Gastrocnemius medialis (tissue), 4 donors: ENCODE results near the gene FKBP1A. TPM values are rescaled to one million over a fixed set of nuclear protein-coding genes. Genes with fewer than 3 reads are reported as not detected.
A peak's percentile ranks its signal among the peaks of the same experiment; 100 is the strongest.

Experiments used
- ATAC-seq, 2 donors: fragments of 150-250 bp; one replicate each; pipeline ENCODE4 v1.9.1; 2016
- DNase-seq, 2 donors: peaks; one replicate each; pipeline ENCODE4 v3.0.0-alpha.2; 2019
- H3K27ac ChIP-seq, 4 donors: fragments of 200-600 bp; sonication (generic); 1 replicate in 1 of 4; 2 replicates in 3 of 4; pipeline ENCODE4 v1.5.1; 2016 to 2018; ENCODE audit warnings: mild to moderate bottlenecking in 2 of 4, moderate library complexity in 1 of 4
- H3K27me3 ChIP-seq, 3 donors: fragments of 200-600 bp; sonication (generic) in 2 of 3; 1 replicate in 1 of 3; 2 replicates in 2 of 3; pipeline versions ENCODE4 v1.5.1 to v1.6.0; 2016 to 2019; ENCODE audit warnings: mild to moderate bottlenecking in 1 of 3, moderate library complexity in 1 of 3
- H3K36me3 ChIP-seq, 2 donors: fragments of 200-600 bp; sonication (generic) in 1 of 2; one replicate each; pipeline ENCODE4 v1.5.1; 2017 to 2018
- H3K4me1 ChIP-seq, 2 donors: fragments of 200-600 bp; sonication (generic) in 1 of 2; one replicate each; pipeline ENCODE4 v1.5.1; 2016 to 2017; ENCODE audit warnings: mild to moderate bottlenecking in 2 of 2
- H3K4me3 ChIP-seq, 4 donors: fragments of 200-600 bp; sonication (generic) in 3 of 4; 1 replicate in 1 of 4; 2 replicates in 3 of 4; pipeline ENCODE4 v1.5.1; 2016 to 2019; ENCODE audit warnings: mild to moderate bottlenecking in 2 of 4
- H3K9me3 ChIP-seq, 3 donors: fragments of 200-600 bp; sonication (generic) in 2 of 3; 1 replicate in 1 of 3; 2 replicates in 2 of 3; pipeline ENCODE4 v1.5.1; 2016 to 2019
- CTCF ChIP-seq, 5 experiments: fragments of 450-650 bp in 3 of 5; fragments of 200-600 bp in 2 of 5; sonication (generic) in 2 of 5; IDR thresholded peaks in 4 of 5; conservative IDR thresholded peaks in 1 of 5; 1 replicate in 4 of 5; 2 replicates in 1 of 5; pipeline ENCODE4 v1.5.1; 2016 to 2019; ENCODE audit warnings: antibody characterized with exemption in 5 of 5, mild to moderate bottlenecking in 3 of 5, moderate library complexity in 3 of 5
- POLR2A ChIP-seq, 2 donors: fragments of 450-650 bp; IDR thresholded peaks; one replicate each; pipeline ENCODE4 v1.6.1; 2017; ENCODE audit warnings: antibody characterized with exemption in 2 of 2, mild to moderate bottlenecking in 2 of 2, moderate library complexity in 2 of 2
- in situ Hi-C, 4 donors: fragments of 200-750 bp; cut with MboI; loops; one replicate each; pipeline versions ENCODE4 v1.15.0 to v1.8.0; 2017; ENCODE audit warnings: low sequenced_read_pairs in 4 of 4
- intact Hi-C: fragments of 100-400 bp; cut with DNase I; formaldehyde crosslinking; loops from one replicate; pipeline ENCODE4 v1.15.1; 2023; ENCODE audit warnings: low total_unique reads
- total RNA-seq, 4 donors: library from RNA; depleted of rRNA; stranded (reverse); fragments of >200 nt; gene quantifications; one replicate each; pipeline versions ENCODE4 v1.1.0 to v1.2.3, GENCODE V29; 2016

Gene FKBP1A
- total RNA-seq, 4 donors from 2014 or later = 27.7 to 89.4 (median 52.5) TPM

GRCh38 chr20:1438361-1438760, 45.5 kb upstream of the FKBP1A start:
- ATAC-seq (no peak), DNase-seq (no peak)
- TF ChIP-seq CTCF (IDR thresholded peaks at IDR 0.05 in 4 of 5, conservative IDR thresholded peaks at IDR 0.05 in 1 of 5) = no peak
- no peak for TF ChIP-seq POLR2A (IDR thresholded peaks at IDR 0.05)
- peaks cover 0 to 46% of the 10 kb centered on the region in 2 donors for H3K36me3 ChIP-seq
- no peaks in the 10 kb centered on the region for H3K9me3 ChIP-seq
- no peak overlapping the region for H3K27ac ChIP-seq
- in situ Hi-C loops (loop anchor here (5.0 to 10.0 kb wide), 3 partner anchors 121 to 126 kb away; no protein-coding TSS in a partner anchor), intact Hi-C loops (no loop called here)
- no peaks in the 10 kb centered on the region for H3K27me3 ChIP-seq
- peaks cover 0 to 3% of the 10 kb centered on the region in 2 donors for H3K4me1 ChIP-seq
- H3K4me3 ChIP-seq = no peak overlapping the region

- intact Hi-C loops (loop anchor here (1.0 kb wide), 1 partner anchor 124 kb away; no protein-coding TSS in a partner anchor), in situ Hi-C loops (loop anchor here (5.0 to 10.0 kb wide), 3 partner anchors 120 to 125 kb away; no protein-coding TSS in a partner anchor)
- Histone ChIP-seq H3K4me1 (peaks cover 0 to 3% of the 10 kb centered on the region in 2 donors), H3K27me3 (no peaks in the 10 kb centered on the region), H3K27ac (no peak overlapping the region), H3K36me3 (peaks cover 0 to 36% of the 10 kb centered on the region in 2 donors), H3K4me3 (no peak overlapping the region), H3K9me3 (no peaks in the 10 kb centered on the region)
- TF ChIP-seq CTCF (IDR thresholded peaks at IDR 0.05 in 4 of 5, conservative IDR thresholded peaks at IDR 0.05 in 1 of 5) = peak; percentile 75 to 86 (median 81)
- TF ChIP-seq POLR2A (IDR thresholded peaks at IDR 0.05) = no peak
- ATAC-seq (peak; percentile 69 to 74), DNase-seq (peak; percentile 41 to 59)
Measured at GRCh38 chr20:1437235-1437904, 44.5 kb upstream of the FKBP1A start.

- in situ Hi-C loops = loop anchor here (5.0 to 10.0 kb wide), 3 partner anchors 119 to 124 kb away; no protein-coding TSS in a partner anchor
Measured at GRCh38 chr20:1436263-1436662, 43.4 kb upstream of the FKBP1A start.

GRCh38 chr20:1435337-1435699, 42.5 kb upstream of the FKBP1A start:
- H3K4me3 ChIP-seq = no peak overlapping the region

More at GRCh38 chr20:1436263-1436662, 43.4 kb upstream of the FKBP1A start:
- TF ChIP-seq CTCF (IDR thresholded peaks at IDR 0.05 in 4 of 5, conservative IDR thresholded peaks at IDR 0.05 in 1 of 5) = no peak
- TF ChIP-seq POLR2A (IDR thresholded peaks at IDR 0.05) = no peak
- Histone ChIP-seq H3K9me3 (no peaks in the 10 kb centered on the region), H3K27me3 (no peaks in the 10 kb centered on the region), H3K4me3 (no peak overlapping the region), H3K4me1 (peaks cover 0 to 3% of the 10 kb centered on the region in 2 donors), H3K36me3 (peaks cover 0 to 25% of the 10 kb centered on the region in 2 donors), H3K27ac (no peak overlapping the region)
- DNase-seq (no peak), ATAC-seq (no peak)
- intact Hi-C loops = no loop called here

More at GRCh38 chr20:1435337-1435699, 42.5 kb upstream of the FKBP1A start:
- Histone ChIP-seq H3K27ac (no peak overlapping the region), H3K36me3 (peaks cover 0 to 16% of the 10 kb centered on the region in 2 donors), H3K4me1 (peaks cover 0 to 3% of the 10 kb centered on the region in 2 donors), H3K9me3 (no peaks in the 10 kb centered on the region), H3K27me3 (no peaks in the 10 kb centered on the region)
- DNase-seq = no peak
- intact Hi-C loops (no loop called here), in situ Hi-C loops (loop anchor here (5.0 to 10.0 kb wide), 3 partner anchors 118 to 123 kb away; no protein-coding TSS in a partner anchor)
- TF ChIP-seq CTCF (IDR thresholded peaks at IDR 0.05 in 4 of 5, conservative IDR thresholded peaks at IDR 0.05 in 1 of 5) (no peak), POLR2A (IDR thresholded peaks at IDR 0.05) (no peak)
- no peak for ATAC-seq
